WTC11 (cell line): ENCODE results near the gene NAV2. TPM values are rescaled to one million over a fixed set of nuclear protein-coding genes. Genes with fewer than 3 reads are reported as not detected.

ENCODE experiments used
- ATAC-seq: fragments of 200-7000 bp; cut with Tn5 transposase; 2 replicates; pipeline ENCODE4 v1.10.0; 2021; ENCODE audit warnings: mild to moderate bottlenecking, moderate library complexity
- CTCF ChIA-PET: fragments of 300-600 bp; sonication (Branson Sonifier 250); formaldehyde crosslinking; loops from one replicate; lab custom pipeline; 2021; ENCODE audit warnings: antibody characterized with exemption; lab: Charles Lee
- POLR2A ChIA-PET: fragments of 350-600 bp; sonication (Branson Sonifier 250); formaldehyde crosslinking; loops from one replicate; lab custom pipeline; 2021; ENCODE audit warnings: antibody characterized with exemption; lab: Charles Lee
- DNase-seq: peaks from one replicate; pipeline ENCODE4 v3.0.0; 2021; ENCODE audit warnings: low spot score
- H3K27ac Mint-ChIP-seq: 2 replicates; pipeline ENCODE4 v1.8.0; 2021; ENCODE audit warnings: mixed read lengths
- H3K27me3 Mint-ChIP-seq: 2 replicates; pipeline ENCODE4 v1.8.0; 2021; ENCODE audit warnings: low read depth, mild to moderate bottlenecking, moderate library complexity, mixed read lengths
- H3K36me3 Mint-ChIP-seq: 2 replicates; pipeline ENCODE4 v1.8.0; 2021; ENCODE audit warnings: mixed read lengths
- H3K4me1 Mint-ChIP-seq: 2 replicates; pipeline ENCODE4 v1.8.0; 2022; ENCODE audit warnings: mixed read lengths
- H3K4me3 Mint-ChIP-seq: 2 replicates; pipeline ENCODE4 v1.8.0; 2021; ENCODE audit warnings: mild to moderate bottlenecking, moderate library complexity, mixed read lengths
- H3K9me3 Mint-ChIP-seq: 2 replicates; pipeline ENCODE4 v1.8.0; 2021; ENCODE audit warnings: mixed read lengths
- E2F5 ChIP-seq: sonication (generic); formaldehyde crosslinking; IDR thresholded peaks from 2 replicates; pipeline ENCODE4 v1.8.1; 2022; ENCODE audit warnings: mild to moderate bottlenecking, moderate library complexity, missing genetic modification reagents
- ERG ChIP-seq: fragments of 250-450 bp; sonication (Bioruptor Pico); IDR thresholded peaks from 2 replicates; pipeline ENCODE4 v1.8.0; 2021; ENCODE audit warnings: mild to moderate bottlenecking
- FOXP1 ChIP-seq: sonication (generic); formaldehyde crosslinking; IDR thresholded peaks from 2 replicates; pipeline ENCODE4 v1.8.0; 2022; ENCODE audit warnings: missing genetic modification reagents, mild to moderate bottlenecking, moderate library complexity, borderline replicate concordance
- NR3C1 ChIP-seq: sonication (generic); formaldehyde crosslinking; conservative IDR thresholded peaks from 2 replicates; pipeline ENCODE4 v1.8.1; 2023; ENCODE audit warnings: low read depth, mild to moderate bottlenecking, missing genetic modification reagents
- PRDM15 ChIP-seq: sonication (generic); formaldehyde crosslinking; IDR thresholded peaks from 2 replicates; pipeline ENCODE4 v1.8.0; 2022; ENCODE audit warnings: missing genetic modification reagents
- SOX15 ChIP-seq: fragments of 250-450 bp; sonication (Bioruptor Pico); IDR thresholded peaks from 2 replicates; pipeline ENCODE4 v1.9.0; 2021; ENCODE audit warnings: mild to moderate bottlenecking
- SP1 ChIP-seq: sonication (generic); formaldehyde crosslinking; conservative IDR thresholded peaks from 2 replicates; pipeline ENCODE4 v1.8.1; 2022; ENCODE audit warnings: missing genetic modification reagents
- TEAD4 ChIP-seq: sonication (generic); formaldehyde crosslinking; IDR thresholded peaks from 2 replicates; pipeline ENCODE4 v1.8.0; 2022; ENCODE audit warnings: mild to moderate bottlenecking, missing genetic modification reagents
- USF1 ChIP-seq: sonication (generic); formaldehyde crosslinking; IDR thresholded peaks from 2 replicates; pipeline ENCODE4 v1.8.0; 2022; ENCODE audit warnings: mild to moderate bottlenecking, missing genetic modification reagents
- total RNA-seq: library from RNA; stranded (reverse); gene quantifications from 3 replicates; pipeline ENCODE4 v1.2.3, GENCODE V29; 2021
- TF ChIP-seq, protein P1 (sequence below): sonication (generic); formaldehyde crosslinking; conservative IDR thresholded peaks from 2 replicates; pipeline ENCODE4 v1.8.1; 2022; ENCODE audit warnings: mild to moderate bottlenecking, missing genetic modification reagents
- TF ChIP-seq, protein P2 (sequence below): fragments of 250-450 bp; sonication (Bioruptor Pico); IDR thresholded peaks from 2 replicates; pipeline ENCODE4 v1.9.0; 2021; ENCODE audit warnings: mild to moderate bottlenecking, borderline replicate concordance
- TF ChIP-seq, protein P3 (sequence below): fragments of 250-450 bp; sonication (Bioruptor Pico); IDR thresholded peaks from 2 replicates; pipeline ENCODE4 v1.9.0; 2021; ENCODE audit warnings: mild to moderate bottlenecking
- TF ChIP-seq, protein P4 (sequence below): sonication (generic); formaldehyde crosslinking; IDR thresholded peaks from 2 replicates; pipeline ENCODE4 v1.8.1; 2023; ENCODE audit warnings: mild to moderate bottlenecking, missing genetic modification reagents, borderline replicate concordance

NAV2 gene
- total RNA-seq, 1 experiment from 2014 or later = 42.8 TPM

GRCh38 chr11:20050551-20051333 lies 338.1 kb downstream of the NAV2 start (continued):
- no peak for TF ChIP-seq PRDM15 (CRISPR knock-in tag)
- TF ChIP-seq, protein P1, sequence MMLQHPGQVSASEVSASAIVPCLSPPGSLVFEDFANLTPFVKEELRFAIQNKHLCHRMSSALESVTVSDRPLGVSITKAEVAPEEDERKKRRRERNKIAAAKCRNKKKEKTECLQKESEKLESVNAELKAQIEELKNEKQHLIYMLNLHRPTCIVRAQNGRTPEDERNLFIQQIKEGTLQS = no peak

- Mint-ChIP-seq H3K27me3 (no peaks in the 10 kb centered on the region), H3K4me3 (no peak overlapping the region), H3K27ac (peak overlapping the region; percentile 14; the same call in 1 of the 2 replicates), H3K4me1 (peaks cover 40% of the 10 kb centered on the region), H3K9me3 (no peaks in the 10 kb centered on the region), H3K36me3 (peaks cover 74% of the 10 kb centered on the region)
- no peak for DNase-seq
- ATAC-seq = no peak
- POLR2A ChIA-PET = interaction anchor here (1.0 kb wide), 1 partner anchor 24 kb away, joined by 3 read pairs; no protein-coding TSS in a partner anchor
- CTCF ChIA-PET = interaction anchor here (0.6 to 5.3 kb wide), 6 partner anchors 9 to 99 kb away, joined by 5 to 38 read pairs (median 6); no protein-coding TSS in a partner anchor
- TF ChIP-seq, protein P2, sequence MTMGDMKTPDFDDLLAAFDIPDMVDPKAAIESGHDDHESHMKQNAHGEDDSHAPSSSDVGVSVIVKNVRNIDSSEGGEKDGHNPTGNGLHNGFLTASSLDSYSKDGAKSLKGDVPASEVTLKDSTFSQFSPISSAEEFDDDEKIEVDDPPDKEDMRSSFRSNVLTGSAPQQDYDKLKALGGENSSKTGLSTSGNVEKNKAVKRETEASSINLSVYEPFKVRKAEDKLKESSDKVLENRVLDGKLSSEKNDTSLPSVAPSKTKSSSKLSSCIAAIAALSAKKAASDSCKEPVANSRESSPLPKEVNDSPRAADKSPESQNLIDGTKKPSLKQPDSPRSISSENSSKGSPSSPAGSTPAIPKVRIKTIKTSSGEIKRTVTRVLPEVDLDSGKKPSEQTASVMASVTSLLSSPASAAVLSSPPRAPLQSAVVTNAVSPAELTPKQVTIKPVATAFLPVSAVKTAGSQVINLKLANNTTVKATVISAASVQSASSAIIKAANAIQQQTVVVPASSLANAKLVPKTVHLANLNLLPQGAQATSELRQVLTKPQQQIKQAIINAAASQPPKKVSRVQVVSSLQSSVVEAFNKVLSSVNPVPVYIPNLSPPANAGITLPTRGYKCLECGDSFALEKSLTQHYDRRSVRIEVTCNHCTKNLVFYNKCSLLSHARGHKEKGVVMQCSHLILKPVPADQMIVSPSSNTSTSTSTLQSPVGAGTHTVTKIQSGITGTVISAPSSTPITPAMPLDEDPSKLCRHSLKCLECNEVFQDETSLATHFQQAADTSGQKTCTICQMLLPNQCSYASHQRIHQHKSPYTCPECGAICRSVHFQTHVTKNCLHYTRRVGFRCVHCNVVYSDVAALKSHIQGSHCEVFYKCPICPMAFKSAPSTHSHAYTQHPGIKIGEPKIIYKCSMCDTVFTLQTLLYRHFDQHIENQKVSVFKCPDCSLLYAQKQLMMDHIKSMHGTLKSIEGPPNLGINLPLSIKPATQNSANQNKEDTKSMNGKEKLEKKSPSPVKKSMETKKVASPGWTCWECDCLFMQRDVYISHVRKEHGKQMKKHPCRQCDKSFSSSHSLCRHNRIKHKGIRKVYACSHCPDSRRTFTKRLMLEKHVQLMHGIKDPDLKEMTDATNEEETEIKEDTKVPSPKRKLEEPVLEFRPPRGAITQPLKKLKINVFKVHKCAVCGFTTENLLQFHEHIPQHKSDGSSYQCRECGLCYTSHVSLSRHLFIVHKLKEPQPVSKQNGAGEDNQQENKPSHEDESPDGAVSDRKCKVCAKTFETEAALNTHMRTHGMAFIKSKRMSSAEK (CRISPR knock-in tag) = no peak
- TF ChIP-seq NR3C1 (CRISPR knock-in tag) (no peak), USF1 (no peak), ERG (CRISPR knock-in tag) (no peak), SOX15 (CRISPR knock-in tag) (no peak), SP1 (CRISPR knock-in tag) (no peak), TEAD4 (no peak), E2F5 (no peak), FOXP1 (CRISPR knock-in tag) (no peak)
- TF ChIP-seq, protein P3, sequence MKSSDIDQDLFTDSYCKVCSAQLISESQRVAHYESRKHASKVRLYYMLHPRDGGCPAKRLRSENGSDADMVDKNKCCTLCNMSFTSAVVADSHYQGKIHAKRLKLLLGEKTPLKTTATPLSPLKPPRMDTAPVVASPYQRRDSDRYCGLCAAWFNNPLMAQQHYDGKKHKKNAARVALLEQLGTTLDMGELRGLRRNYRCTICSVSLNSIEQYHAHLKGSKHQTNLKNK (CRISPR knock-in tag) = no peak
- TF ChIP-seq, protein P4, sequence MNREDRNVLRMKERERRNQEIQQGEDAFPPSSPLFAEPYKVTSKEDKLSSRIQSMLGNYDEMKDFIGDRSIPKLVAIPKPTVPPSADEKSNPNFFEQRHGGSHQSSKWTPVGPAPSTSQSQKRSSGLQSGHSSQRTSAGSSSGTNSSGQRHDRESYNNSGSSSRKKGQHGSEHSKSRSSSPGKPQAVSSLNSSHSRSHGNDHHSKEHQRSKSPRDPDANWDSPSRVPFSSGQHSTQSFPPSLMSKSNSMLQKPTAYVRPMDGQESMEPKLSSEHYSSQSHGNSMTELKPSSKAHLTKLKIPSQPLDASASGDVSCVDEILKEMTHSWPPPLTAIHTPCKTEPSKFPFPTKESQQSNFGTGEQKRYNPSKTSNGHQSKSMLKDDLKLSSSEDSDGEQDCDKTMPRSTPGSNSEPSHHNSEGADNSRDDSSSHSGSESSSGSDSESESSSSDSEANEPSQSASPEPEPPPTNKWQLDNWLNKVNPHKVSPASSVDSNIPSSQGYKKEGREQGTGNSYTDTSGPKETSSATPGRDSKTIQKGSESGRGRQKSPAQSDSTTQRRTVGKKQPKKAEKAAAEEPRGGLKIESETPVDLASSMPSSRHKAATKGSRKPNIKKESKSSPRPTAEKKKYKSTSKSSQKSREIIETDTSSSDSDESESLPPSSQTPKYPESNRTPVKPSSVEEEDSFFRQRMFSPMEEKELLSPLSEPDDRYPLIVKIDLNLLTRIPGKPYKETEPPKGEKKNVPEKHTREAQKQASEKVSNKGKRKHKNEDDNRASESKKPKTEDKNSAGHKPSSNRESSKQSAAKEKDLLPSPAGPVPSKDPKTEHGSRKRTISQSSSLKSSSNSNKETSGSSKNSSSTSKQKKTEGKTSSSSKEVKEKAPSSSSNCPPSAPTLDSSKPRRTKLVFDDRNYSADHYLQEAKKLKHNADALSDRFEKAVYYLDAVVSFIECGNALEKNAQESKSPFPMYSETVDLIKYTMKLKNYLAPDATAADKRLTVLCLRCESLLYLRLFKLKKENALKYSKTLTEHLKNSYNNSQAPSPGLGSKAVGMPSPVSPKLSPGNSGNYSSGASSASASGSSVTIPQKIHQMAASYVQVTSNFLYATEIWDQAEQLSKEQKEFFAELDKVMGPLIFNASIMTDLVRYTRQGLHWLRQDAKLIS (CRISPR knock-in tag) = no peak
Observed at GRCh38 chr11:20051469-20052399, 339.1 kb downstream of the NAV2 start.
